IMR-90 (cell line): ENCODE results near the gene ATG7. TPM values are rescaled to one million over a fixed set of nuclear protein-coding genes. Genes with fewer than 3 reads are reported as not detected.

Source experiments
- polyA plus RNA-seq, 3 experiments: library from polyadenylated mRNA; depleted of rRNA; stranded (reverse); fragments of >200 nt; gene quantifications; 2 replicates each; pipeline ENCODE4 v1.2.3, GENCODE V29; 2012; ENCODE audit warnings: low replicate concordance in 1 of 3
- total RNA-seq: library from RNA; depleted of rRNA; stranded (reverse); fragments of >200 nt; gene quantifications from 2 replicates; pipeline ENCODE4 v1.2.3, GENCODE V29; 2012
- TF ChIP-seq, protein P1 (sequence below): conservative IDR thresholded peaks from 2 replicates; pipeline ENCODE4 v1.5.1; 2012; ENCODE audit warnings: mild to moderate bottlenecking, low read depth, low read length, improper control_type of control experiment

The ATG7 gene
- total and polyA plus RNA-seq, 2 of the 4 experiments (the other 2 are of a cell fraction), result 15.6 to 51.4 TPM

DNA sequence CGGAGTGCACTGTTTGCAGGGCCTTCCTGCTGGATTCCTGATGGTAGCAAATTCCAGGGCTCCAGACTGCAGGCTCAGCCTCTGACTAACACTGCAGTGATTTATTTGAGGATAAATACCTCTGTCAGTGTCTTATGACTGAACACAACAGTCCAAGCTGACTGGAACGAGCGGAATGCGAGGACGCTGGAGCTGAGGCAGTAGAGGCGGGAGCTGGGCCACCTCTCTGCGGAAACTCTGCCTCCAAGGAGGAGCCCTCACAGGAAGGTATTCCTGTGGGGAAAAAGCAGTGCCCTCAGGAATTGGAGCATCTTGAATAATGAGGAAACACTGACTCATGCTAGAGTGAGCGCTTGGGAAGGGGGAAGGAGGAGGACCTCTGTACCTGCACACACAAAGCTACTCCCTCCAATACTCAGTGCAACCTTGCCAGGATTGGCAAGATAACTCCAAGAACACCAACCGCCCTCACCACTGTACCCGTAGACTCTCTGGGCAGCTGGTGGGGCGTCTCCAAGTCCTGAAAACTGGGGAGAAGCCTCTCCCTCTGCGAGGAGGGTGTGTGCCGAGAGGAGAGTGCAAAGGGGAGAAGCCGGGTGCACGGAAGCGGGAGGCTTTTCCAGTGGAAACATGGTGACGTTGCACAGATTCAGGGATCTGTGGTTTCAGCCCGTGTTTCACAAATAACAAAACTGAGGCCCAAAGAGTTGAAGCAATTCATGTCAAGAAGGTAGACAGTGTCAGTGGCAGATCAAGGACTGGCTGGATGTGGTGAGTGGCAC, 328.5 kb downstream of the ATG7 start (continued):
- TF ChIP-seq, protein P1, sequence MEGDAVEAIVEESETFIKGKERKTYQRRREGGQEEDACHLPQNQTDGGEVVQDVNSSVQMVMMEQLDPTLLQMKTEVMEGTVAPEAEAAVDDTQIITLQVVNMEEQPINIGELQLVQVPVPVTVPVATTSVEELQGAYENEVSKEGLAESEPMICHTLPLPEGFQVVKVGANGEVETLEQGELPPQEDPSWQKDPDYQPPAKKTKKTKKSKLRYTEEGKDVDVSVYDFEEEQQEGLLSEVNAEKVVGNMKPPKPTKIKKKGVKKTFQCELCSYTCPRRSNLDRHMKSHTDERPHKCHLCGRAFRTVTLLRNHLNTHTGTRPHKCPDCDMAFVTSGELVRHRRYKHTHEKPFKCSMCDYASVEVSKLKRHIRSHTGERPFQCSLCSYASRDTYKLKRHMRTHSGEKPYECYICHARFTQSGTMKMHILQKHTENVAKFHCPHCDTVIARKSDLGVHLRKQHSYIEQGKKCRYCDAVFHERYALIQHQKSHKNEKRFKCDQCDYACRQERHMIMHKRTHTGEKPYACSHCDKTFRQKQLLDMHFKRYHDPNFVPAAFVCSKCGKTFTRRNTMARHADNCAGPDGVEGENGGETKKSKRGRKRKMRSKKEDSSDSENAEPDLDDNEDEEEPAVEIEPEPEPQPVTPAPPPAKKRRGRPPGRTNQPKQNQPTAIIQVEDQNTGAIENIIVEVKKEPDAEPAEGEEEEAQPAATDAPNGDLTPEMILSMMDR, result no peak
